GM23248 (cell line): ENCODE results near the gene COMP.

Experiments used
- EZH2 ChIP-seq: fragments of 200-600 bp; sonication (generic); IDR thresholded peaks from 2 replicates; pipeline ENCODE4 v1.6.1; 2018; ENCODE audit warnings: antibody characterized with exemption, mild to moderate bottlenecking; ENCODE audit not compliant: insufficient read depth, poor library complexity, severe bottlenecking
- EZH2phosphoT487 ChIP-seq: fragments of 200-600 bp; sonication (generic); IDR thresholded peaks from 2 replicates; pipeline ENCODE4 v1.6.1; 2018; ENCODE audit warnings: antibody characterized with exemption, moderate library complexity, mild to moderate bottlenecking, low read depth; ENCODE audit not compliant: insufficient read depth

GRCh38 chr19:18760440-18761383 is 30.4 kb downstream of the COMP start:
- no peak for TF ChIP-seq EZH2phosphoT487
- no peak for TF ChIP-seq EZH2
